ENCODE data around the gene TWNK. TPM values are rescaled to one million over a fixed set of nuclear protein-coding genes. Genes with fewer than 3 reads are reported as not detected.

Gene TWNK
- total and polyA plus RNA-seq, 2 of the 4 experiments (the other 2 are of a cell fraction), result 7.7 to 8.8 TPM

DNA sequence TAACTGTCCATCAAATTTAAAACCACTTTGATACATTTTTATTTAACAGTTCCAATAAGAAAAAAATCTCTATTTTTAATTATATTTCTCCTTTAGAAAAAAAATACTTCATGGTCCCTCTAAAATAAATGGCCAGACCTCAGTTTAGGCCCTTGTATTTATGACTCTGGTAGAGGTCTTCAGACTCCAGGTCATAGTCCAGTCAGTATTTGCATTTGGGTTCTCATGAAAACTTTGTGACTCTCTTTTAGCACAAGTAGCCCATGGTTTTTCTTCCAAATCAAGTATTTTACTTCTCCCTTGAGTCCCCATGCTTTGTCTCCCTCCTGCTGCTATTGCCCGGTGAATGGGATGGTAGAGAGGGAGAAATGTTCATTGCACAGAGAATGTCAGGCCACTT is 23.5 kb upstream of the TWNK start:
- Histone ChIP-seq H3K4me1 (ENCODE audit: control insufficient read depth, insufficient read depth, low read length) (peaks cover under 1% of the 10 kb centered on the region), H2BK15ac (ENCODE audit: low read depth, low read length) (no peak overlapping the region), H3K27me3 (ENCODE audit: control insufficient read depth, insufficient read depth, low read length) (no peaks in the 10 kb centered on the region), H2AFZ (replicated peaks; ENCODE audit: low read length, poor library complexity) (no peak overlapping the region), H3K56ac (ENCODE audit: extremely low read depth, insufficient read depth, low read length) (no peak overlapping the region), H3K4me2 (ENCODE audit: low read depth, low read length) (no peak overlapping the region), H3K9ac (ENCODE audit: low read depth, low read length) (no peak overlapping the region), H3K4me3 (ENCODE audit: insufficient read depth, low read depth, low read length) (no peak overlapping the region), H3K9me3 (ENCODE audit: control insufficient read depth, insufficient read depth, low read length) (no peaks in the 10 kb centered on the region), H3K14ac (replicated peaks; ENCODE audit: low read depth, low read length) (no peak overlapping the region), H3K36me3 (ENCODE audit: control insufficient read depth, insufficient read depth, low read length) (peaks cover 14% of the 10 kb centered on the region), H4K8ac (ENCODE audit: low read depth in 2 of 2, low read length in 2 of 2) (no peak overlapping the region), H3K79me1 (ENCODE audit: low read depth in 1 of 2, low read length in 2 of 2) (0 out of 4 replicates have a peak, but pooled peaks cover 0 to 5% of the 10 kb centered on the region in 2 experiments), H3K9me1 (ENCODE audit: insufficient read depth, low read length) (peaks cover 9% of the 10 kb centered on the region; the same call in 1 of the 2 replicates), H4K5ac (ENCODE audit: low read depth, low read length) (no peak overlapping the region), H3K23ac (ENCODE audit: low read depth, low read length) (no peak overlapping the region), H2AK9ac (replicated peaks; ENCODE audit: low read depth, low read length, poor library complexity) (no peak overlapping the region), H2AK5ac (ENCODE audit: low read depth, low read length) (no peak overlapping the region), H2BK120ac (ENCODE audit: low read depth, low read length) (no peak overlapping the region), H3K4ac (ENCODE audit: low read depth, low read length) (no peak overlapping the region), H3K27ac (ENCODE audit: insufficient read depth, low read length) (no peak overlapping the region), H4K20me1 (ENCODE audit: insufficient read depth, low read length) (no peaks in the 10 kb centered on the region), H4K91ac (ENCODE audit: insufficient read depth, low read depth, low read length) (no peak overlapping the region), H2BK20ac (ENCODE audit: low read depth, low read length) (no peak overlapping the region), H2BK5ac (ENCODE audit: low read depth, low read length, poor library complexity, severe bottlenecking) (no peak overlapping the region), H3K18ac (ENCODE audit: low read depth, low read length) (no peak overlapping the region)
- WGBS, 2 experiments (ENCODE audit: extremely low coverage in 2 of 2, insufficient read length in 1 of 2), result no CpG with 5 or more reads among the region's 1 CpG
- POLR2A ChIA-PET (ENCODE audit: unreplicated experiment), result no interaction called here
- dilution Hi-C loops (cut with HindIII; ENCODE audit: low sequenced_read_pairs, unreplicated experiment) (no loop called here), intact Hi-C loops (cut with micrococcal nuclease) (loop anchor here (5.0 kb wide), 1 partner anchor 37 kb away; no protein-coding TSS in a partner anchor), in situ Hi-C loops (cut with MboI; ENCODE audit: low sequenced_read_pairs) (no loop called here)
- no peak for ATAC-seq (ENCODE audit: low read depth)
- BruUV-seq (replicated peaks), result no TSS peak
- TF ChIP-seq, protein P1, sequence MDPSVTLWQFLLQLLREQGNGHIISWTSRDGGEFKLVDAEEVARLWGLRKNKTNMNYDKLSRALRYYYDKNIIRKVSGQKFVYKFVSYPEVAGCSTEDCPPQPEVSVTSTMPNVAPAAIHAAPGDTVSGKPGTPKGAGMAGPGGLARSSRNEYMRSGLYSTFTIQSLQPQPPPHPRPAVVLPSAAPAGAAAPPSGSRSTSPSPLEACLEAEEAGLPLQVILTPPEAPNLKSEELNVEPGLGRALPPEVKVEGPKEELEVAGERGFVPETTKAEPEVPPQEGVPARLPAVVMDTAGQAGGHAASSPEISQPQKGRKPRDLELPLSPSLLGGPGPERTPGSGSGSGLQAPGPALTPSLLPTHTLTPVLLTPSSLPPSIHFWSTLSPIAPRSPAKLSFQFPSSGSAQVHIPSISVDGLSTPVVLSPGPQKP (IDR thresholded peaks at IDR 0.05; ENCODE audit: borderline replicate concordance, low read depth, low read length), result no peak
- TF ChIP-seq NFE2L2 (IDR thresholded peaks at IDR 0.05; ENCODE audit: low read depth, low read length) (no peak), POLR2A (IDR thresholded peaks at IDR 0.05; ENCODE audit: low read depth, low read length) (no peak), MAFK (IDR thresholded peaks at IDR 0.05; ENCODE audit: low read depth, low read length) (no peak), RFX5 (IDR thresholded peaks at IDR 0.05; ENCODE audit: low read depth, low read length) (no peak)
- TF ChIP-seq, protein P2, sequence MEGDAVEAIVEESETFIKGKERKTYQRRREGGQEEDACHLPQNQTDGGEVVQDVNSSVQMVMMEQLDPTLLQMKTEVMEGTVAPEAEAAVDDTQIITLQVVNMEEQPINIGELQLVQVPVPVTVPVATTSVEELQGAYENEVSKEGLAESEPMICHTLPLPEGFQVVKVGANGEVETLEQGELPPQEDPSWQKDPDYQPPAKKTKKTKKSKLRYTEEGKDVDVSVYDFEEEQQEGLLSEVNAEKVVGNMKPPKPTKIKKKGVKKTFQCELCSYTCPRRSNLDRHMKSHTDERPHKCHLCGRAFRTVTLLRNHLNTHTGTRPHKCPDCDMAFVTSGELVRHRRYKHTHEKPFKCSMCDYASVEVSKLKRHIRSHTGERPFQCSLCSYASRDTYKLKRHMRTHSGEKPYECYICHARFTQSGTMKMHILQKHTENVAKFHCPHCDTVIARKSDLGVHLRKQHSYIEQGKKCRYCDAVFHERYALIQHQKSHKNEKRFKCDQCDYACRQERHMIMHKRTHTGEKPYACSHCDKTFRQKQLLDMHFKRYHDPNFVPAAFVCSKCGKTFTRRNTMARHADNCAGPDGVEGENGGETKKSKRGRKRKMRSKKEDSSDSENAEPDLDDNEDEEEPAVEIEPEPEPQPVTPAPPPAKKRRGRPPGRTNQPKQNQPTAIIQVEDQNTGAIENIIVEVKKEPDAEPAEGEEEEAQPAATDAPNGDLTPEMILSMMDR (conservative IDR thresholded peaks at IDR 0.05; ENCODE audit: low read depth, low read length), result no peak
- no peak for DNase-seq
- CTCF ChIA-PET, result no interaction called here
